HepG2 (cell line): Measurements from ENCODE around the gene PTTG1. TPM values are rescaled to one million over a fixed set of nuclear protein-coding genes. Genes with fewer than 3 reads are reported as not detected.
A peak's percentile ranks its signal among the peaks of the same experiment; 100 is the strongest.

Experiments
- ARID3A ChIP-seq: IDR thresholded peaks from 2 replicates; pipeline ENCODE4 v1.6.1; 2012; ENCODE audit warnings: low read depth, low read length, improper control_type of control experiment
- FOSL2 ChIP-seq: sonication (generic); formaldehyde crosslinking; IDR thresholded peaks from 2 replicates; pipeline ENCODE4 v1.4.0; 2020; ENCODE audit warnings: missing genetic modification reagents
- GPN1 ChIP-seq: sonication (generic); formaldehyde crosslinking; IDR thresholded peaks from 2 replicates; pipeline ENCODE4 v1.5.1; 2020; ENCODE audit warnings: missing genetic modification reagents, borderline replicate concordance
- MAFG ChIP-seq: sonication (generic); formaldehyde crosslinking; IDR thresholded peaks from 2 replicates; pipeline ENCODE4 v1.5.1; 2020; ENCODE audit warnings: mild to moderate bottlenecking, missing genetic modification reagents
- MTERF4 ChIP-seq: sonication (generic); formaldehyde crosslinking; IDR thresholded peaks from 2 replicates; pipeline ENCODE4 v1.8.0; 2023; ENCODE audit warnings: mild to moderate bottlenecking, missing genetic modification reagents
- NFRKB ChIP-seq: fragments of 450-650 bp; IDR thresholded peaks from 2 replicates; pipeline ENCODE4 v1.6.1; 2017
- PRDM4 ChIP-seq: sonication (generic); formaldehyde crosslinking; IDR thresholded peaks from 2 replicates; pipeline ENCODE4 v1.9.0; 2021; ENCODE audit warnings: missing genetic modification reagents, borderline replicate concordance
- SIX4 ChIP-seq: sonication (generic); formaldehyde crosslinking; IDR thresholded peaks from 2 replicates; pipeline ENCODE4 v1.4.0; 2020; ENCODE audit warnings: missing genetic modification reagents
- SOX6 ChIP-seq, 2 experiments: fragments of 450-650 bp in 1 of 2; sonication (generic) in 1 of 2; formaldehyde crosslinking in 1 of 2; IDR thresholded peaks; 2 replicates each; pipeline versions ENCODE4 v1.4.0 to v1.6.1; 2017 to 2020; ENCODE audit warnings: antibody characterized with exemption in 1 of 2, mild to moderate bottlenecking in 1 of 2, missing genetic modification reagents in 1 of 2
- TEAD3 ChIP-seq: optimal IDR thresholded peaks from 2 replicates; pipeline ENCODE3; 2016; ENCODE audit warnings: borderline replicate concordance
- TSC22D2 ChIP-seq: sonication (generic); formaldehyde crosslinking; IDR thresholded peaks from 2 replicates; pipeline ENCODE4 v1.5.1; 2020; ENCODE audit warnings: missing genetic modification reagents, mild to moderate bottlenecking, borderline replicate concordance
- ZBTB8A ChIP-seq: sonication (generic); formaldehyde crosslinking; IDR thresholded peaks from 2 replicates; pipeline ENCODE4 v1.4.0; 2020; ENCODE audit warnings: mild to moderate bottlenecking, low read depth, missing genetic modification reagents, borderline replicate concordance
- ZNF343 ChIP-seq: sonication (generic); formaldehyde crosslinking; IDR thresholded peaks from 2 replicates; pipeline ENCODE4 v1.4.0; 2020; ENCODE audit warnings: mild to moderate bottlenecking, missing genetic modification reagents
- ZNF710 ChIP-seq: sonication (generic); formaldehyde crosslinking; IDR thresholded peaks from 2 replicates; pipeline ENCODE4 v1.5.0; 2020; ENCODE audit warnings: mild to moderate bottlenecking, missing genetic modification reagents, borderline replicate concordance
- ZNF749 ChIP-seq: sonication (generic); formaldehyde crosslinking; IDR thresholded peaks from 2 replicates; pipeline ENCODE4 v1.8.0; 2022; ENCODE audit warnings: mild to moderate bottlenecking, missing genetic modification reagents, moderate library complexity, borderline replicate concordance
- ZNF816 ChIP-seq: sonication (generic); formaldehyde crosslinking; IDR thresholded peaks from 2 replicates; pipeline ENCODE4 v1.8.0; 2022; ENCODE audit warnings: missing genetic modification reagents, mild to moderate bottlenecking, borderline replicate concordance
- ZSCAN25 ChIP-seq: sonication (generic); formaldehyde crosslinking; IDR thresholded peaks from 2 replicates; pipeline ENCODE4 v1.8.0; 2022; ENCODE audit warnings: mild to moderate bottlenecking, missing genetic modification reagents
- polyA plus RNA-seq, 8 experiments: library from polyadenylated mRNA; depleted of rRNA in 3 of 8; stranded (reverse) in 7 of 8; unstranded in 1 of 8; fragments of >200 nt; fragmentation: Illumina TruSeq in 4 of 8; extraction: Trizol in 4 of 8; gene quantifications; 2 replicates each; pipeline versions ENCODE4 v1.2.1 to v1.2.3, GENCODE V29; 2011 to 2016; ENCODE audit warnings: low read depth in 4 of 8, missing spikeins in 1 of 8, mixed read lengths in 1 of 8; ENCODE audit not compliant: insufficient read depth in 1 of 8
- total RNA-seq, 5 experiments: library from RNA; depleted of rRNA; stranded (reverse); fragments of >200 nt; fragmentation: Illumina TruSeq; extraction: Trizol; gene quantifications; 2 replicates each; pipeline ENCODE4 v1.2.3, GENCODE V29; 2016; ENCODE audit warnings: low read depth in 1 of 5

PTTG1 gene
- total and polyA plus RNA-seq, 2 of the 13 experiments (the other 11 are each of a cell fraction or from before 2014, with no cell fraction given) = 102 to 161 TPM

- peak; percentile 9; the same call in 1 of the 2 replicates for TF ChIP-seq ZNF710
- no peak for TF ChIP-seq NFRKB
- no peak for TF ChIP-seq ZBTB8A (CRISPR knock-in tag)
- no peak for TF ChIP-seq TEAD3 (CRISPR knock-in tag)
- TF ChIP-seq GPN1 (CRISPR knock-in tag) = no peak
- TF ChIP-seq ZNF816 (CRISPR knock-in tag) = 0 out of 2 replicates have a peak, but pooled peaks have one; percentile 13
- 0 out of 2 replicates have a peak, but pooled peaks have one; percentile 10 for TF ChIP-seq ZNF343 (CRISPR knock-in tag)
- peak; percentile 13; the same call in 1 of the 2 replicates for TF ChIP-seq ZNF749 (CRISPR knock-in tag)
- no peak for TF ChIP-seq ZSCAN25 (CRISPR knock-in tag)
- TF ChIP-seq SIX4 = peak; percentile 14; the same call in 1 of the 2 replicates
- TF ChIP-seq TSC22D2 = no peak
- TF ChIP-seq ARID3A = no peak
- no peak for TF ChIP-seq MAFG (CRISPR knock-in tag)
- TF ChIP-seq SOX6 (IDR thresholded peaks at IDR 0.05) = no peak
- TF ChIP-seq SOX6 (CRISPR knock-in tag; IDR thresholded peaks at IDR 0.05) = no peak
- TF ChIP-seq FOSL2 (CRISPR knock-in tag) = peak; percentile 14; the same call in 1 of the 2 replicates
- TF ChIP-seq MTERF4 = no peak
- no peak for TF ChIP-seq PRDM4 (CRISPR knock-in tag)
These were observed 45.4 kb downstream of the PTTG1 start (continued) for GRCh38 chr5:160466889-160467554.
